Activated T-cell treated with anti-CD3 and anti-CD28 coated beads for 4 hours (primary cell): ENCODE data around the gene TIMM10.
"Not testable (repeated sequence)": the region's sequence is repeated elsewhere in the genome, so short reads cannot be mapped to it uniquely, and the experiment has no call there.

Experiments used
- DNase-seq: peaks from one replicate; pipeline ENCODE4 v3.0.0-alpha.2; 2020

The TIMM10 gene

DNA sequence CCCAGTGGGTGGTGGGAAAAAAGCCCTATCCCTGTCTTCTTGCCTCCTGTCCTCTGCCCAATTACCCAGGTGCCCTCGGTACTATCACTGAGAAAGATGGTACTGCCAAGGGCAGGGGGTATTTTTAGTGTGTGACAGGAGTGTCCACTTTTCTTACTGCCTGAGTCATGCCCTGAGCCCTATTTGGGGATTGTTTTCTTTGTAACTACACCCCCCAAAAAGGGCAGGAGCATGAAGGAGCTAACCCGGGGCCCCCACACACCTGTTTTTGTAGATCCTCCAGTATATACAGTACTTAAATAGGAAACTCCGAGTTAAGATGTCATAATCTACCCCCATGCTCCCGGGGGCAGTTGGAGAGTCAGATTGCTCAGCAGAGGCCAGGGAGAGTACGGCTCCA, 10.6 kb upstream of the TIMM10 start:
- DNase-seq, result no peak

DNA sequence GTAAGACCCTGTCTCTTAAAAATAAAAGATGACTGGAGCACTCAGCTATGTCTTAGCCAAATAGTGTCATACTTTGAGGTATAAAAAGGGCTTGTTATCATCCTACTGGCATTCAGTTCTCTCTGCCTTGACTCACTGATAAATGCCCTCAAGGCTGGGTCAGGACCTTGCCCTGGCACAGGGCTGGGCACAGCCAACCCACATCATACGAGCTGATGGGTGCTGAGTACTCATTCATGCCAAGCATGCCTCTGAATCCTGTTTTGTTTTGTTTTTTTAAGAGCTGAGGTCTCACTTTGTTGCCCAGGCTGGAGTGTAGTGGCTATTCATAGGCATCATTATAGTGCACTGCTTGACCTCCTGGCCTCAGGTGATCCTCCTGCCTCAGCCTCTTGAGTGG, 8.8 kb upstream of the TIMM10 start:
- no peak for DNase-seq

GRCh38 chr11:57536947-57537619, 6.5 kb upstream of the TIMM10 start, which contains the start of gene SMTNL1:
TSS of gene SMTNL1 (plus strand) at chr11:57537595. CDS start at chr11:57542643, 5,048 bp downstream.
- DNase-seq, result no peak

DNA sequence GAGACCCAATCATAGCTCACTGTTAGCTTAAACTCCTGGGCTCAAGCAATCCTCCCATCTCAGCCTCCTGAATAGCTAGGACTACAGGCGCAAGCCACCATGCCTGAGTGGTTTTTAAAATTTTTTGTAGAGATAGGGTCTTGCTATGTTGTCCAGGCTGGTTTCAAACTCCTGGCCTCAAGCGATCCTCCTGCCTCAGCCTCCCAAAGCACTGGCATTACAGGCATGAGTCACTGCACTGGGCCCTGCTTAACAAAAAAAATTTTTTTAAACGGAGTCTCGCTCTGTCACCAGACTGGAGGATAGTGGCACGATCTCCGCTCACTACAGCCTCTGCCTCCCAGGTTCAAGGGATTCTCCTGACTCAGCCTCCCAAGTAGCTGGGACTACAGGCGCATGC, 3.9 kb upstream of the TIMM10 start:
- DNase-seq, result not testable (repeated sequence)

DNA sequence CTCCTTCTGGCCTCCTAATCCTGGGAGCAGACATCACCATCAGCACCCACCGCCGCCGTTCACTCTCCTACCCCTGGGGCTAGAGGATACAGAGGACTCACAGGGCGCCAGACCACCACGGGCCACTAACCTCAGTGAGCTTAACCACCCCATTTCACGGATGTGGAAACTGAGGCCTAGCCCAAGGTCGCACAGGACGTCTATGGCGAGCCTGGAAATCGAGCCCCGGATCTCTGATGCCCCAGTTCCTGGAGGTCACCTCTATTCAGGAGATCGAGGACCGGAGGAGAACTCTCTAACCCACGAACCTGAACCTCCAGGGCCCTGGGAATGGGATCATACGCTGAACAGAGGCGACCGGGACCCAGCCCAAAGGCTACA, 349 bp downstream of the TIMM10 start:
- no peak for DNase-seq

- DNase-seq, result no peak
Observed at GRCh38 chr11:57529012-57529411, 1.5 kb downstream of the TIMM10 start.

DNA sequence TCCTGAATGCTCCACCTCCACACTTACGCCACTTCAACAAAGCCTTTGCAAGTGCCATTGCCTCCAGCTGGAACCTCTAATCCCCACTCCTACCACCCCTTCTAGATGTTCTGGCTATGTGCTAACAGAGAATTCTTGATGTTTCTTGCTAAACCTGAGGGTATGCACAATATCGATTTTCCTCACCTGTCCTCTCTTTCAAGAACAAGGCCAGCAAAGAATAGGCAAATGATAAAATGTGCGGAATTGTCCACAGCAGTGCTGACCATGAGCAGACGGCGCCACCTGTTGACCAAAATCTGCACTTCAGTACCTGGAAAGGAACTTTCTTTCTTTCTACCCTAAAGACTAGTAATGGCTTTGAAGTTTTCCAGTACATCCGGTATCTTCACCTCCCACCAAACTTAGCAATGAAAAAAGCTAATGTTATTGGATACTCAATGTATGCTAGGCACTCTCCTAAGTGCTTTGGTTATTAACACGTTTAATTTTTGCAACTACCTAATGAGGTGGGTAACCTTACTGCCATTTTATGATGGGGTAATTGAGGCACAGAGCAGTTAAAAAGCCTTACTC, 3.4 kb downstream of the TIMM10 start:
- DNase-seq, result peak; percentile 68

- DNase-seq, result no peak
Observed at GRCh38 chr11:57523419-57523818, 7.1 kb downstream of the TIMM10 start.

GRCh38 chr11:57521116-57521515, 9.4 kb downstream of the TIMM10 start:
- no peak for DNase-seq

- no peak for DNase-seq
Observed at GRCh38 chr11:57516061-57516443, 14.5 kb downstream of the TIMM10 start.

DNA sequence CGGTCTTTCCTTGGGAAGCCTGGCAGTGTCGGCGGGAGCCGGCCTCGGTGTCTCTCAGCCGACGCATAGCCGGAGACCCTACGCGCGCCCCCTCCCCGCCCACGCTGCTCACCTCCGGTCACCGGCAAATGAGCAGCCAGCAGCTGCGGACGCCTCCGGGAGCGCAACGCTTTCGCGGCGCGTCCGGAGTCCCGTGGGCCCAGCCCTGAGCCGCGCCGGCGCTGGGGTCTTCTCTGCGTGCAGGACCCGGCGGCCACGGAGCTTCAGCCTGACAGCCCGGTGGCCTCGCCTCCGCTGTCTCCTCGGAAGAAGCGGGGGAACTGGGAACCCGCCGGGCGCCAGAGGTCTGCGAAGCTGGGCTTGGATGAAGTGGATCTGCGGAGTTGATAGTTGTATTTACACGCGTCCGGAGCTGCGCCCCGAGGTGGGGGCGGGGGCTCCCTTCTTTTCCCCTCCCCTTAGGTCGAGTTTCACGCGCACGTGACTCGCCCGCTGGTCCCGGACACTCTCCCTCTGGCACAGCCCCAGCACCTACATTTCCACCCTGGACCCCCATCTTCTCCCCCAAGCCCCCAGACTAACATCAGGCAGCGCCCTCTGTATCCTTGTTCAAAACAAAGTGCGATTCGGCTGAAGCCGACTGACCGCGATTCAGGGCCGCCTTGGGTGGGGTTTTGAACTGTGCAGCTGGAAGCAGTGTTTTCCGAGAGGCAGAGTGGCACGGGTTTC, 15.1 kb downstream of the TIMM10 start, which contains the start of gene SLC43A1:
SLC43A1 (minus strand) TSS at position 371 of the 729 bp plus-strand sequence. CDS start 1,591 bp downstream, outside the sequence.
- peak; percentile 24 for DNase-seq

DNA sequence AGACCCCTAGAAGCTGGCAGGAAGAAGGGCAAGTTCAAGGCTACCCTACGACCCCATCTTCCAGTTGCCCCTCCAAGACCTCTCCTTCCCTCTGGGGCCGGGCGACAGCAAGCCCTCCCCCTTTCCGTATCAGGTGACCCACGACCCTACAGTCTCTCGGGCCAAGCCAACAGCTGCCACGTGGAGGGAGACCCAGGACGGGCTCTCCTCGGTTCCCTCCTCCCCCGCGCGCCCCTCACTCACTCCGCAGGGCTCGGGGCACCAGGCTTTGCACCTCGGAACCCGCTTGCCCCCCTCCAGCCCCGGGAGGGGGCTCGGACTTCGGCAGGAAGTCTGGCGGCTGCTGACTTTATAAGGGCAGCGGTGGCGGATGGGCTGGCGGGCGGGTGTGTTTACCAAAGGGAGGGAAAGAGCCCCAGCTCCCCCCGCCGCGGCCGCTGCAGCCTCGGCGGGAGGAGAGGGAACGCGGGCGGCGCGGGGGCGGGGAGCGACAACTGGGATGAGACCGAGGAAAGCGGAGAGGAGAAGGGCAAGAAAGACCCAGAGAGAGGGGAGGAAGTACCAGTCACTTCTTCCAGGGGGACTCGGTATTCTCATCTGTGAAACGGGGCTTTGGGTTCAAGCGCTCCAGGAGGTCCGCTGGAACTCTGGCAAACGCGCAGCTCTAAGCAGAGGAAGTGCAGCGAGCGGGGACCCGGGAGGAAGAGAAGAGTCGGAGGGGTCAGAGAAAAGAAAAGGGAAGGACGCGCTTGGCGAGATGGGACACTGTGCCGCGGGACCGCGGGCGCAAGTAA, 15.8 kb downstream of the TIMM10 start:
- DNase-seq, result peak; percentile 39

DNA sequence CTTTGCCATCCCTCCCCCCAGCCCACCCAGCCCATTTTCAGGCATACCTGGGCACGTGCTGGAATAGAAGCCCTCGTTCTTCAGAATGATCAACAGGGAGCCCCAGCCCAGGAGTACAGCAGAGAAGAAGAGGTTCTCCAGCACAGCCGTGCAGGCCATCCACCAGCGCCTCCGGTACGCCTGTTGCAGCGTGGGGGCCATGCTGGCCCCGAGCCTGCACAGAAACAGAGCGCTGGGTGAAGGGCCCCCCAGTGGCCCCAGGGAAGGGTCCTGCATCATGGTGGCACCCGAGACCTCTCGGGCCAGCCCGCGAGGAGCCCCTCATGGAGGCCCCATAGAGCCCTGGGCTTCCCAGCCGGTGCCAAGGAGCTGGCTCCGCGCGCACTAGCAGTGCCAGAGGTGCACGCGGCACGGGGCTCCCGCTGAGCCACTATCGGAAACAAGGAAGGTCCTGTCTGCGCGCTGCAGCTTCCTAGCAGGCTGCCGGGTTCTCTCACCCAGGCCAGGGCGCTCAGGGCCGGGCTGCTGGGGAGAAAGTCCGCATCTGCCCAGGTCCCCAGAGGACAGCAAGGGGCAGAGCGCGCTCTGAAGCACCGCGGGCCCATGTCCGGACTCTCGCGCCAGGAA, 16.5 kb downstream of the TIMM10 start:
- DNase-seq, result no peak

DNA sequence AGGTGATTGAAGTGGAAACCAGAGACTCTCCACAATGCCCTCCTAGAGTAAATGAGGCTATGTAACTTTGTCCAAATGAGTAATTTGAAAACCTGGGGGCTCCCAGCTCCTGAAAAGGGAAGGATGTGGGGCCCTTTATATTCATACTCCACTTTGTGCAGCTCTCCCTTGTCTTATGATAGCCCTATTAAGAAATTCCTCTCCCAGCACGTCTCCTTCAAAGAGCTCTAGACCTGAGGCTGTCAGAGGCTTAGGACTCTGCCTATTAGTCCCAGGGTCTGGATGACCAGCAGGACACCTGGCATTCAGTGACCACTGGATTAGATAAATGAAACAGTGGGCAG, 17.1 kb downstream of the TIMM10 start:
- no peak for DNase-seq

DNA sequence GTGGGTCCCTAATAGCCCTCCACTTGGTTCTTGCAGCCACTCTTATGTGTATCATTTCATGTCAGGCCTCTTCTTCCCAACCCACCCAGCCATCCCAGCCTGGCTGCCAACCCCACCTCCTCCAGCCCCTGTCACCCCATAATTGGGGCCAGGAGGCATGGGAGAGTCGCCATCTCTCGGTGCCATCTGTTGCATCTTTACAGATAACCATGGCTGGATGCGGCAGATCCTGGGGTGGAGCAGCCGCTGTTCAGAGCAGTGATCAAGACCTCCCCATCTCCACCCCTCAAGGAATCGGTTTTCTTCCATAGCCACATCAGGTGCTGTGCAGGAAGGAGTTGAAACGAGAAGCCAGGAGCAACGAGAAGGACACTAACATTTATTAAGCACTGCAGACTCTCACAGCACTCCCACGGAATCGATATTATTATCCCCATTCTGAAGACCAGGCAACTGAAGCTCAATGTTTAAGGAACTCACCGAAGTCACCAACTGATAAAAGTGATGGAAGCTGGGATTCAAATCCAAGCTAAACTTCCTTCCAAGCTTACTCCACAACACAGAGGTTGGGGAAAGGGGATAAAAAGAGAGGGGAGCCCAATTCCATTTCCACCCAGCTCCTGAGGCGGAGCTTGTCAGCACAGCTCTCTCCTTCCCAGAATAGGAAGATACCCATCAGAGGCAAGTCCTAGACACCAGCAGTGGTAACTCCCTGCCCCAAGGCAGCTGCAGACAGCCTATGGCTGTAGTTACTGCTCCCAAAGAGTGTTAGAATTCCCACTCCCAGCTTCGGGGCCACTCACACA, 17.7 kb downstream of the TIMM10 start:
- DNase-seq, result no peak

DNA sequence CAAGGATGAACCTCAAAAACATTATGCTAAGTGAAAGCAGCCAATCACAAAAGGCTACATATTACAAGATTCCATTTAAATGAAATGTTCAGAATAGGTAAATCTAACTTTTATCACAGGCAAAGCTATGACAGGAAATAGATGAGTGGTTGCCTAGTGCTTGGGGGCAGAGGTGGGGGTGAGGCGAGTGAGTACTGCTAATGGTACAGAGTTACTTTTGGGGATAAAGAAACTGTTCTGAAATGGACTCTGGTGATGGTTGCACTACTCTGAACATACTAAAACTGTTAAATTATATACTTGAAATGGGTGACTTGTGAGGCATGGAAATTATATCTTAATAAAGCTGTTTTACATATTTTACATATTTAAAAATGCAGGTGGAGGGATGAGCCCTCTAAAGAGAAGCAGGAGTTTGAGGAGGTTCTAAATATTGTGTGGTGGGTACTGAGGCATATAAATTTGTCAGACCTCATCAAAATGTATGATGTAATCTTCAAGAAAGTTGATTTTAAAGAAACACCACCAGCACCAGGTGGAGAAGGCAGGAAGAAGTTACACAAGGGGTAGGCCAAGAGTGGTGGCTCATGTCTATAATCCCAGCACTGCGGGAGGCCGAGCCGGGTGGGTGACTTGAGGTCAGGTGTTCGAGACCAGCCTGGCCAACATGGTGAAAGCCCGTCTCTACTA, 18.7 kb downstream of the TIMM10 start:
- no peak for DNase-seq

DNA sequence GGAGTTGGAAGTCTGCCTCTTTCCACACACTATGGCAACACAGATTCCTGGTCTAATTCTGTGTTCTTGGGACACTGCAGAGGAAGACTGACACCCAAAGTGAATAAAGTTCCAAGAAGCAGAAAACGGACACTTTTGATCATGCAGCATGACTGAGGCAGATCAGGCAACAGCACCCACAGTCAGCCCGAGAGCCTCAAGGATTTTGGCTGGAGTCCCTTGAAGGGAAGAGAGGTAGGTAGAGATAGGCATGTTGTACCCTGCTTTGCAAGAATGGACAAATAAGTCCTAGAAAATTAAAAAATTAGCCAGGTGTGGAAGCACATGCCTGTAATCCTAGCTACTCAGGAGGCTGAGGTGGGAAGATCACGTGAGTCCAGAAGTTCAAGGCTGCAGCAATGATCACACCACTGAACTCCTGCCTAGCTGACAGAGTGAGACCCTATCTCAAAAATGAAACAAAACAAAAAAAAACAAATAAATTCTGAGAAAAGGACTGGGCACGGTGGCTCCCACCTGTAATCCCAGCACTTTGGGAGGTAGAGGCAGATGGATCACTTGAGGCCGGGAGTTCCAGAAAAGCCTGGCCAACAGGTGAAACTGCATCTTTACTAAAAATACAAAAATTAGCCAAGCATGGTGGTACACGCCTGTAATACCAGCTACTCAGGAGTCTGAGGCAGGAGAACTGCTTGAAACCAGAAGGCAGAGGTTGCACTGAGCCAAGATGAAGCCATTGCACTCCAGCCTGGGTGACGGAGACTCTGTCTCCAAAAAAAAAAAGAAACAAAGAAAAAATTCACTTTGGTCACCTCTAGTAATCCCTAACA, 22.0 kb downstream of the TIMM10 start:
- DNase-seq, result no peak

DNA sequence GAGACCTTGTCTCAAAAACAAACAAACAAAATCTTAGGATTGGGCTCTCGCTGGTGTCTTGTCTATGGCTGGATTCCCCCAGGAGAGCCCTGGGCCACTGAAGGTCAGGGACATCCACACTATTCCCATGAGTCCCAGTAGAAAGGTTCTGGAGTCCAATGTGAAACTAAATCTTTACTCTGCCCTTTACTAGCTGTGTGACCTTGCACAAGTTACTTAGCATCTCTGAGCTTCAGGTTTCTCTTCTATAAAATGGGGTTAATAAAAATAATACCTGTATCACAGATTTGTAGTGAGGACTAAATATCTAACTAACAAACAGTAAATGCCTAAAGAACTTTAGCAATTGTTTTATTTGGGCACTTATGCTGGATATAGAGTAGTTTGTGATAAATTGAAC, 24.0 kb downstream of the TIMM10 start:
- no peak for DNase-seq

- DNase-seq, result no peak
Observed at GRCh38 chr11:57504511-57504910, 26.0 kb downstream of the TIMM10 start.

- no peak for DNase-seq
Observed at GRCh38 chr11:57502870-57503269, 27.7 kb downstream of the TIMM10 start.
